Measurements from ENCODE around the gene MMP15.
"Not testable (repeated sequence)": the region's sequence is repeated elsewhere in the genome, so short reads cannot be mapped to it uniquely, and the experiment has no call there.

The MMP15 gene

GRCh38 chr16:58074657-58075056 is 49.1 kb downstream of the MMP15 start:
- Histone ChIP-seq H3K36me3 (ENCODE audit: control insufficient read depth in 1 of 2, insufficient read depth in 2 of 2, low read depth in 1 of 2, low read length in 2 of 2) (no peaks in the 10 kb centered on the region), H2BK15ac (ENCODE audit: low read depth, poor library complexity, severe bottlenecking) (no peak overlapping the region), H2BK12ac (ENCODE audit: low read length in 2 of 2) (no peak overlapping the region), H3K4me1 (ENCODE audit: control insufficient read depth, insufficient read depth, low read depth, low read length) (no peaks in the 10 kb centered on the region), H2AK5ac (ENCODE audit: low read length, severe bottlenecking) (no peak overlapping the region), H3K4me3 (ENCODE audit: insufficient read depth in 1 of 2, low read depth in 1 of 2, low read length in 2 of 2) (no peak overlapping the region), H3K18ac (ENCODE audit: low read depth in 1 of 2, low read length in 2 of 2) (no peak overlapping the region), H2BK5ac (ENCODE audit: low read depth, low read length, poor library complexity, severe bottlenecking) (no peak overlapping the region), H3K4me2 (ENCODE audit: low read length, poor library complexity, severe bottlenecking) (no peak overlapping the region), H3K9ac (ENCODE audit: low read length) (no peak overlapping the region), H3K27me3 (ENCODE audit: control insufficient read depth in 1 of 2, insufficient read depth in 1 of 2, low read length in 2 of 2) (peaks cover 3 to 4% of the 10 kb centered on the region in 2 experiments), H3K4ac (ENCODE audit: low read depth in 1 of 2, low read length in 2 of 2) (no peak overlapping the region), H3K9me3 (ENCODE audit: control insufficient read depth, low read length) (peaks cover 7% of the 10 kb centered on the region), H2BK120ac (ENCODE audit: low read depth, low read length) (no peak overlapping the region), H2AFZ (ENCODE audit: low read depth, low read length) (no peak overlapping the region), H4K91ac (ENCODE audit: low read length) (no peak overlapping the region), H3K27ac (ENCODE audit: low read length, poor library complexity, severe bottlenecking) (no peak overlapping the region), H3K23ac (ENCODE audit: low read length in 2 of 2) (no peak overlapping the region), H4K8ac (ENCODE audit: low read length) (no peak overlapping the region), H3K14ac (ENCODE audit: low read length in 2 of 2) (no peak overlapping the region), H3K79me1 (replicated peaks; ENCODE audit: low read length, poor library complexity, severe bottlenecking) (no peaks in the 10 kb centered on the region)
- no peak for DNase-seq
- 86% methylated on average over 4 of the region's 4 CpGs for WGBS

GRCh38 chr16:58076514-58076913 is 51.0 kb downstream of the MMP15 start:
- no peak overlapping the region for H3K23ac ChIP-seq (ENCODE audit: low read length in 2 of 2)
- H2BK15ac ChIP-seq (ENCODE audit: low read depth, poor library complexity, severe bottlenecking), result no peak overlapping the region
- H3K4ac ChIP-seq (ENCODE audit: low read depth in 1 of 2, low read length in 2 of 2), result no peak overlapping the region
- no peak overlapping the region for H3K4me3 ChIP-seq (ENCODE audit: insufficient read depth in 1 of 2, low read depth in 1 of 2, low read length in 2 of 2)
- H2AFZ ChIP-seq (ENCODE audit: low read depth, low read length), result no peak overlapping the region
- peaks cover 3 to 4% of the 10 kb centered on the region in 2 experiments for H3K27me3 ChIP-seq (ENCODE audit: control insufficient read depth in 1 of 2, insufficient read depth in 1 of 2, low read length in 2 of 2)
- H3K36me3 ChIP-seq (ENCODE audit: control insufficient read depth in 1 of 2, insufficient read depth in 2 of 2, low read depth in 1 of 2, low read length in 2 of 2), result no peaks in the 10 kb centered on the region
- no peaks in the 10 kb centered on the region for H3K4me1 ChIP-seq (ENCODE audit: control insufficient read depth, insufficient read depth, low read depth, low read length)
- H2AK5ac ChIP-seq (ENCODE audit: low read length, severe bottlenecking), result no peak overlapping the region
- H2BK5ac ChIP-seq (ENCODE audit: low read depth, low read length, poor library complexity, severe bottlenecking), result no peak overlapping the region
- no peak overlapping the region for H4K91ac ChIP-seq (ENCODE audit: low read length)
- no peak overlapping the region for H3K4me2 ChIP-seq (ENCODE audit: low read length, poor library complexity, severe bottlenecking)
- H3K9ac ChIP-seq (ENCODE audit: low read length), result no peak overlapping the region
- H3K27ac ChIP-seq (ENCODE audit: low read length, poor library complexity, severe bottlenecking), result no peak overlapping the region
- no peak overlapping the region for H2BK120ac ChIP-seq (ENCODE audit: low read depth, low read length)
- no peak for DNase-seq
- H3K14ac ChIP-seq (ENCODE audit: low read length in 2 of 2), result no peak overlapping the region
- H2BK12ac ChIP-seq (ENCODE audit: low read length in 2 of 2), result no peak overlapping the region
- H3K79me1 ChIP-seq (replicated peaks; ENCODE audit: low read length, poor library complexity, severe bottlenecking), result no peaks in the 10 kb centered on the region
- 100% methylated on average over 1 of the region's 1 CpG for WGBS
- H3K9me3 ChIP-seq (ENCODE audit: control insufficient read depth, low read length), result peaks cover 7% of the 10 kb centered on the region
- no peak overlapping the region for H3K18ac ChIP-seq (ENCODE audit: low read depth in 1 of 2, low read length in 2 of 2)
- no peak overlapping the region for H4K8ac ChIP-seq (ENCODE audit: low read length)

- Histone ChIP-seq H2BK5ac (ENCODE audit: low read depth, low read length, poor library complexity, severe bottlenecking) (no peak overlapping the region), H3K27ac (ENCODE audit: low read length, poor library complexity, severe bottlenecking) (no peak overlapping the region), H3K9me3 (ENCODE audit: control insufficient read depth, low read length) (peaks cover 7% of the 10 kb centered on the region), H3K14ac (ENCODE audit: low read length in 2 of 2) (no peak overlapping the region), H4K8ac (ENCODE audit: low read length) (no peak overlapping the region), H2AFZ (ENCODE audit: low read depth, low read length) (no peak overlapping the region), H3K27me3 (ENCODE audit: control insufficient read depth in 1 of 2, insufficient read depth in 1 of 2, low read length in 2 of 2) (peaks cover 3 to 4% of the 10 kb centered on the region in 2 experiments), H3K23ac (ENCODE audit: low read length in 2 of 2) (no peak overlapping the region), H2BK12ac (ENCODE audit: low read length in 2 of 2) (no peak overlapping the region), H2BK120ac (ENCODE audit: low read depth, low read length) (no peak overlapping the region), H3K79me1 (replicated peaks; ENCODE audit: low read length, poor library complexity, severe bottlenecking) (no peaks in the 10 kb centered on the region), H3K4me3 (ENCODE audit: insufficient read depth in 1 of 2, low read depth in 1 of 2, low read length in 2 of 2) (no peak overlapping the region), H4K91ac (ENCODE audit: low read length) (no peak overlapping the region), H3K4me1 (ENCODE audit: control insufficient read depth, insufficient read depth, low read depth, low read length) (no peaks in the 10 kb centered on the region), H3K18ac (ENCODE audit: low read depth in 1 of 2, low read length in 2 of 2) (no peak overlapping the region), H2BK15ac (ENCODE audit: low read depth, poor library complexity, severe bottlenecking) (no peak overlapping the region), H3K4ac (ENCODE audit: low read depth in 1 of 2, low read length in 2 of 2) (no peak overlapping the region), H3K4me2 (ENCODE audit: low read length, poor library complexity, severe bottlenecking) (no peak overlapping the region), H3K9ac (ENCODE audit: low read length) (no peak overlapping the region), H2AK5ac (ENCODE audit: low read length, severe bottlenecking) (no peak overlapping the region), H3K36me3 (ENCODE audit: control insufficient read depth in 1 of 2, insufficient read depth in 2 of 2, low read depth in 1 of 2, low read length in 2 of 2) (no peaks in the 10 kb centered on the region)
- WGBS, result 81% methylated on average over 7 of the region's 8 CpGs
- DNase-seq, result no peak
Measured at GRCh38 chr16:58077796-58078195, 52.2 kb downstream of the MMP15 start.

- not testable (repeated sequence) for H2AFZ ChIP-seq (ENCODE audit: low read depth, low read length); H3K27ac ChIP-seq (ENCODE audit: low read length, poor library complexity, severe bottlenecking); H3K36me3 ChIP-seq (ENCODE audit: control insufficient read depth in 1 of 2, insufficient read depth in 2 of 2, low read depth in 1 of 2, low read length in 2 of 2); H3K4me3 ChIP-seq (ENCODE audit: insufficient read depth in 1 of 2, low read depth in 1 of 2, low read length in 2 of 2); H2BK15ac ChIP-seq (ENCODE audit: low read depth, poor library complexity, severe bottlenecking); H3K9ac ChIP-seq (ENCODE audit: low read length); H3K14ac ChIP-seq (ENCODE audit: low read length in 2 of 2); H2BK120ac ChIP-seq (ENCODE audit: low read depth, low read length); H3K23ac ChIP-seq (ENCODE audit: low read length in 2 of 2); H4K8ac ChIP-seq (ENCODE audit: low read length); H2BK12ac ChIP-seq (ENCODE audit: low read length in 2 of 2); H3K4ac ChIP-seq (ENCODE audit: low read depth in 1 of 2, low read length in 2 of 2); H3K4me2 ChIP-seq (ENCODE audit: low read length, poor library complexity, severe bottlenecking); H2BK5ac ChIP-seq (ENCODE audit: low read depth, low read length, poor library complexity, severe bottlenecking); H3K79me1 ChIP-seq (replicated peaks; ENCODE audit: low read length, poor library complexity, severe bottlenecking); H3K18ac ChIP-seq (ENCODE audit: low read depth in 1 of 2, low read length in 2 of 2); DNase-seq; H3K4me1 ChIP-seq (ENCODE audit: control insufficient read depth, insufficient read depth, low read depth, low read length); H3K9me3 ChIP-seq (ENCODE audit: control insufficient read depth, low read length); H2AK5ac ChIP-seq (ENCODE audit: low read length, severe bottlenecking); H4K91ac ChIP-seq (ENCODE audit: low read length)
- H3K27me3 ChIP-seq (ENCODE audit: control insufficient read depth in 1 of 2, insufficient read depth in 1 of 2, low read length in 2 of 2), result peaks cover 9 to 11% of the 10 kb centered on the region in 2 experiments
- 85% methylated on average over 5 of the region's 5 CpGs for WGBS
Measured at GRCh38 chr16:58080657-58081056, 55.1 kb downstream of the MMP15 start.

Measured in mesenchymal stem cell (in vitro differentiated cells and primary cell).